H7 (cell line): Measurements from ENCODE around the gene NRXN2. TPM values are rescaled to one million over a fixed set of nuclear protein-coding genes. Genes with fewer than 3 reads are reported as not detected.
"Not testable (repeated sequence)": the region's sequence is repeated elsewhere in the genome, so short reads cannot be mapped to it uniquely, and the experiment has no call there.

ENCODE experiments used
- DNase-seq: peaks from one replicate; pipeline ENCODE4 v3.0.0; 2012
- H3K27me3 ChIP-seq: 2 replicates; pipeline ENCODE4 v1.6.0; 2011; ENCODE audit warnings: mild to moderate bottlenecking, low read length; ENCODE audit not compliant: control insufficient read depth, insufficient read depth
- H3K36me3 ChIP-seq: replicated peaks from 2 replicates; pipeline ENCODE4 v1.5.1; 2011; ENCODE audit warnings: low read length; ENCODE audit not compliant: control insufficient read depth, insufficient read depth
- H3K4me3 ChIP-seq: 2 replicates; pipeline ENCODE4 v1.5.1; 2011; ENCODE audit warnings: low read depth, mild to moderate bottlenecking, control low read depth, low read length, moderate library complexity; ENCODE audit not compliant: insufficient read depth
- total RNA-seq: library from RNA; depleted of rRNA; stranded (reverse); fragments of >200 nt; shearing (Covaris generic); gene quantifications from 2 replicates; pipeline ENCODE4 v1.2.3, GENCODE V29; 2014

The NRXN2 gene
- total RNA-seq, 1 experiment from 2014 or later: 1.9 TPM

GRCh38 chr11:64601605-64602465, 121.2 kb downstream of the NRXN2 start:
- no peaks in the 10 kb centered on the region for H3K27me3 ChIP-seq
- peak; percentile 49 for DNase-seq
- H3K4me3 ChIP-seq: no peak overlapping the region
- H3K36me3 ChIP-seq: no peaks in the 10 kb centered on the region

DNA sequence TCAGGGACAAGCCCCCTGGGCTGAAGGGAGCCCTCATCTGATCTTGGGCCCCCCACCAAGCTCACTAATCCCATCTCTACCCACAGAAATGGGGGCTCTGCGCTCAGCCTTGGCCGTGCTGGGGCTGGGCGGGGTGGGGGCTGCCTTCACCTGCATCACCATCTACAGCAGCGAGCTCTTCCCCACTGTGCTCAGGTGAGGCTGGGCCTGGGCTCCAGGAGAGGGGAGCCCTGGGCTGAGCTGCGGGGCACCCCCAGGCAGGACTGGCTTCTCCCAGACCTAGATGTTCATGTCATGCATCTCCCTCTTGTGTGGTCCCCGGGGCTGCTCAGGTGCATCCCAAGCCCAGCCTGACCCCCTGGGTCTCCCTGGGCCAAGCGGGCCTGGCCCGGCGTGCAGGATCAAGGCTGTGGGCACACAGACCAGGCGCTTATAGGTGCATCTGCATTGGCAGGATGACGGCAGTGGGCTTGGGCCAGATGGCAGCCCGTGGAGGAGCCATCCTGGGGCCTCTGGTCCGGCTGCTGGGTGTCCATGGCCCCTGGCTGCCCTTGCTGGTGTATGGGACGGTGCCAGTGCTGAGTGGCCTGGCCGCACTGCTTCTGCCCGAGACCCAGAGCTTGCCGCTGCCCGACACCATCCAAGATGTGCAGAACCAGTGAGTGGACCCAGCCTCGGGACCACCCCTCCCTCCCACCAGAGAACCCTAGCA, 122.6 kb downstream of the NRXN2 start:
- Histone ChIP-seq H3K4me3 (no peak overlapping the region), H3K36me3 (no peaks in the 10 kb centered on the region), H3K27me3 (no peaks in the 10 kb centered on the region)
- no peak for DNase-seq

- Histone ChIP-seq H3K4me3 (no peak overlapping the region), H3K27me3 (no peaks in the 10 kb centered on the region), H3K36me3 (no peaks in the 10 kb centered on the region)
- DNase-seq: no peak
Observed at GRCh38 chr11:64599698-64600211, 123.2 kb downstream of the NRXN2 start.

DNA sequence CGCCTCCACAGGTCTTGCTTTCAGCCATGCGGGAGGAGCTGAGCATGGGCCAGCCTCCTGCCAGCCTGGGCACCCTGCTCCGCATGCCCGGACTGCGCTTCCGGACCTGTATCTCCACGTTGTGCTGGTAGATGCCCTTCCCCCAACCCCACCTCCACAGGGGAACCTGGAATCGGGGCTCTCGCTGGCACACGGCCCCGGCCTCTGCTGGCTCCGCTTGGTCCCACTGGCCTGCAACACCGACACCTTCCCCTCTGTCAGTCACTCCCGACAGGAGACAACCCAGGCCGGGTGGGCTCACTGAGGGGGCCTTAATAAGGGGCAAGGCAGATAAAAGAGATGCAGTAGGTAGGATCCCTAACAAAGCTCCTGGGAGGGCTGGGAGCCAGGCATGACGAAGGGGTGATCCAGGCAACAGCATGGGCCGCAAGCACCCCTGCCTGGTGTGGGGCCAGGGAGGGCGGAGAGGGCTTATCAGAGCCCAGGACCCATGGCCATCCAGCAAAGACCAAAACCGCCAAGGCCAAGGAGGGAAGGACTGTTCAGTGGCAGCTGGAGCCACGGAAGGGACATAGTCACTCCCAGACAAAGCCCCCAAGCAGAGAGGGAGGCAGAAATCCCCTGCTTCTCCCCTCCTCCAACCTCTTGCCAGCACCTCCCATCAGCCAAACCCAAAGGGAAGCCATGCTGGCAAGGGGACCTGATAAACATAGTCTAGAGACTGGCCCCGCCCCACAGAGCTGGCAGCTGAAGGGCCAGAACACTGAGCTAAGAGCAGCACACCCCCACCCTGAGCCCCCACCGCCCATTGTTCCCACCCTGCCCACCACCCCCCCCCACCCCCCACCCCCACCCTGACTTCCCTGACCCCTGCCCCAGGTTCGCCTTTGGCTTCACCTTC, 124.0 kb downstream of the NRXN2 start:
- H3K36me3 ChIP-seq: no peaks in the 10 kb centered on the region
- no peaks in the 10 kb centered on the region for H3K27me3 ChIP-seq
- H3K4me3 ChIP-seq: no peak overlapping the region
- peak; percentile 58 for DNase-seq

- Histone ChIP-seq H3K36me3 (no peaks in the 10 kb centered on the region), H3K4me3 (no peak overlapping the region)
- peak; percentile 51 for DNase-seq
Observed at GRCh38 chr11:64598106-64598796, 124.7 kb downstream of the NRXN2 start.

GRCh38 chr11:64597671-64598101, 125.3 kb downstream of the NRXN2 start:
- H3K27me3 ChIP-seq: no peaks in the 10 kb centered on the region
- no peak overlapping the region for H3K4me3 ChIP-seq
- peak; percentile 58 for DNase-seq
- H3K36me3 ChIP-seq: no peaks in the 10 kb centered on the region

More at GRCh38 chr11:64598106-64598796, 124.7 kb downstream of the NRXN2 start:
- no peaks in the 10 kb centered on the region for H3K27me3 ChIP-seq

DNA sequence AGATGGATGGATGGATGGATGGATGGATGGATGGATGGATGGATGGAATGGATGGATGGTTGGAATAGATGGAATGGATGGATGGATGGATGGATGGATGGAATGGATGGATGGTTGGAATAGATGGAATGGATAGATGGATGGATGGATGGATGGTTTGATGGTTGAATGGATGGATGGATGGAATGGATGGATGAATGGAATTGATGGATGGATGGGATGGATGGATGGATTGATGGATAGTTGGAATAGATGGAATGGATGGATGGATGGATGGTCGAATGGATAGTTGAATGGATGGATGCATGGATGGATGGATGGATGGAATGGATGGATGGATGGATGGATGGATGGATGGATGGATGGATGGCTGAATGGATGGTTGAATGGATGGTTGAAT, 127.1 kb downstream of the NRXN2 start:
- H3K27me3 ChIP-seq, H3K36me3 ChIP-seq, H3K4me3 ChIP-seq, DNase-seq: not testable (repeated sequence)

GRCh38 chr11:64594159-64594939, 128.6 kb downstream of the NRXN2 start:
- Histone ChIP-seq H3K4me3 (no peak overlapping the region), H3K27me3 (no peaks in the 10 kb centered on the region), H3K36me3 (no peaks in the 10 kb centered on the region)
- no peak for DNase-seq

- H3K36me3 ChIP-seq: no peaks in the 10 kb centered on the region
Observed at GRCh38 chr11:64593156-64594105, 129.6 kb downstream of the NRXN2 start.

DNA sequence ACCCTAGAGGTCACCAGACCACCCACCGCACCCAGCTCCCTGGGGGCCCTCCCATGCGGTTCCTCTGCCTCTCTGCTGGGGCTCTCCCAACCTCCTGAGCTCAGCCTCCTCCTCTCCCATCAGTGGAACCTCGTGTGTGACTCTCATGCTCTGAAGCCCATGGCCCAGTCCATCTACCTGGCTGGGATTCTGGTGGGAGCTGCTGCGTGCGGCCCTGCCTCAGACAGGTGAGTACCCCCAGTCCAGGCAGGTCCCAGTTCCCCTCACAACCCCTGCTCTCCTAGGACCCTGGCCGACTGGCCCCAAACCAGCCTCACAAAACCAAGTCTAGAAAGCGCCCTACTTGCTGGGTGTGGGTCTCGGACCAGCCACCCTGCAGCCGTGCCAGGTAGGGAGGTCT, 130.3 kb downstream of the NRXN2 start:
- no peaks in the 10 kb centered on the region for H3K27me3 ChIP-seq
- no peak overlapping the region for H3K4me3 ChIP-seq
- no peaks in the 10 kb centered on the region for H3K36me3 ChIP-seq
- DNase-seq: peak; percentile 40

More at GRCh38 chr11:64593156-64594105, 129.6 kb downstream of the NRXN2 start:
- Histone ChIP-seq H3K27me3 (no peaks in the 10 kb centered on the region), H3K4me3 (no peak overlapping the region)
- DNase-seq: peak; percentile 44

- Histone ChIP-seq H3K4me3 (no peak overlapping the region), H3K27me3 (no peaks in the 10 kb centered on the region), H3K36me3 (no peaks in the 10 kb centered on the region)
- peak; percentile 38 for DNase-seq
Observed at GRCh38 chr11:64592234-64592615, 130.8 kb downstream of the NRXN2 start.
